ENCODE results near the gene SORBS1.

- TF ChIP-seq CTCF (IDR thresholded peaks at IDR 0.05; ENCODE audit: low read length) = no peak
- no peak for TF ChIP-seq EZH2phosphoT487 (IDR thresholded peaks at IDR 0.05; ENCODE audit: low read length)
- TF ChIP-seq EZH2 (optimal IDR thresholded peaks at IDR 0.05; ENCODE audit: low read depth, low read length) = no peak
Observed at GRCh38 chr10:95352684-95353083, 208.5 kb downstream of the SORBS1 start.
